HG02798 (cell line): Measurements from ENCODE around the gene EXOC3L4.
"Not testable (repeated sequence)": the region's sequence is repeated elsewhere in the genome, so short reads cannot be mapped to it uniquely, and the experiment has no call there.

Experiments
- ATAC-seq: cut with Tn5 transposase; IDR thresholded peaks from one replicate; pipeline ENCODE4 v1.9.1; 2021; ENCODE audit warnings: mild to moderate bottlenecking; ENCODE audit not compliant: unreplicated experiment, poor library complexity

EXOC3L4 gene

DNA sequence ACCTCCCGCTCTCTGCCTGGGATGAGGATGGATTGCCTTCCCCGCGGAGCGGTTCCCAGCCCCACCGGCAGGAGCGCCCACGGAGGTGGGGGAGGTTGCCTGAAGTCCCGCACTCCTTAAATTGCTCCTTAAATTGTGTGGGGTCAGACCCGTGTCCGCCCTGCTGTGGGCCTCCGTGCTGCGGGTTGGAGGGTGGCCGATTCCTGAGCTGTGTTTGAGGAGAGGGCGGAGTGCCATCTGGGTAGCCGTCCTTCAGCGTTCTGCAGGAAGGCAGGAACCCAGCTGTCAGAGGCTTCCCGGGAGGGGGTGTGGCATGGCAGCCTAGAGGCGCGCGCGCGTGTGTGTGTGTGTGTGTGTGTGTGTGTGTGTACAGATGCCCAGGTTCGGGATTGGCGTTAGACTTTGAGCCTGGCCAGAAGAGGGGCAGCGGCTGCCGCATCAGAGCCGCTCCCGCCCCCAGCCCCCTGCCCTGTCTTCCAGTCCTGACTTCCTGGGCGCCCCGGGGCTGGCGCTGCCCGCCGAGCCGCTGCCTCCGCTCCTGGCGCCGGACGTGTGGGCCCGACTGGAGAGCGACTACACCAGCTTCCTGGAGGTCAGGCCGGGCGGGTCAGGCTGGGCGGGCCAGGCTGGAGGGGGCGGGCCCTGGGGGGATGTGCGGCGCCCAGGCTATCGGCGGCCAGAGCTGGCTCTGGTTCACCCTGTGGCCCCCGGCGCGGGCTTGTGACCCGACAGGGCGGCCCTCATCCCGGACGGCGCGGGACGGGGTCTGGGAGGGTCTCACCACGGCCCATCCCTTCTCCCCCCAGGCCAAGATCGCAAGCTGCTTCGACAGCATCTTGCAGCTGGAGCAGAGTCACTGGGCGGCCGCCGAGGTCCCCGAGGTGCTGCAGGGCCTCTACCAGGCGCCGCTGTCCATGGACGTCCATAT lies 9.2 kb downstream of the EXOC3L4 start:
- ATAC-seq: no peak

DNA sequence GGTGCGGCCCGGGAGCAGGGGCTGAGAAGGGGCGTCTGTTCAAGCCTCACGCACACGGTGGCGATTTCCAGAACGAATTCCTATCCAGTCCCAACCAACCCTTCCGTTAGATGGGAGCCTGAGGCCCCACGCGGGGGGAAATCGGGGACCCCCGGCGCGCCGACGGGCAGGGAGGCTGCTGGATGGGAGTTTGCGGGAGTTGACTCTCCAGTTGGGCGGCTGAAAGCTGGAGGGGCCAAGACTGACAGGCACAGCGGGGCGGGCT lies 9.8 kb downstream of the EXOC3L4 start:
- ATAC-seq: no peak

DNA sequence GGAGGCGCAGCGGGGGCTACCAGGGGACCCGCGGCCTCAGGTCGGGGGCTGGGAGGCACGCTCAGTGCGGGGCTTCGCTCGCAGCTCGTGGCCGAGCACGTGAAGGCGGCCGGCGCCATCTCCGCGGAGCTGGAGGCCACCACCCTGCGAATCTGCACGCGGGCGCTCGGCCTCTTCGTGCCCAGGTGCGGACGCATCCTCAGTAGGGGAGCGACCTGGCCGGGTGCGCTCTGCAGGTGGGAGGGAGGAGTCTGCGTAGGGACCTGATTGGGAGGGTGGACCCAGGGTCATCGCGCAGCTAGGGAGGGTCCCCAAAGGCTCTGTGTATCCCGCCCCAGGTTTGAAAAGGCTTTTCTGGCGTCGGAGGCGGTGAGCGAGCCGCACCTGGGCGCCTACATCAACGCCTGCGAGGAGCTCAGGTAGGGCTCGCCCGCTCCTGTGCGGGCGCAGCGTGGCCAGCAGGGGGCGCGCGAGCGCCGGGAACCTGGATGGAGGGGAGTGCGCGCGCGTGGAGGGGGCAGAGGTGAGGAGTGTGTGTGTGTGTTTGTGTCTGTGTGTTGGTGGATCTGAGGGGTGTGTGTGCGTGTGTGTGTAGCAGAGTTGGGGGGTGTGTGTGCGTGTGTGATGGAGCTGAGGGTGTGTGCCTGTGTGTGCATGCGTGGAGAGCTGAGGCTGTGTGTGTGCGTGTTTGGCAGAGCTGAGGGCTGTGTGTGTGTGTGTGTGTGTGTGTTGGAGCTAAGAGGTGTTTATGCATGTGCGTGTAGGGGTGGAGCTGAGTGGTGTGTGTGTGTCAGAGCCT lies 10.3 kb downstream of the EXOC3L4 start:
- ATAC-seq: peak; percentile 48

DNA sequence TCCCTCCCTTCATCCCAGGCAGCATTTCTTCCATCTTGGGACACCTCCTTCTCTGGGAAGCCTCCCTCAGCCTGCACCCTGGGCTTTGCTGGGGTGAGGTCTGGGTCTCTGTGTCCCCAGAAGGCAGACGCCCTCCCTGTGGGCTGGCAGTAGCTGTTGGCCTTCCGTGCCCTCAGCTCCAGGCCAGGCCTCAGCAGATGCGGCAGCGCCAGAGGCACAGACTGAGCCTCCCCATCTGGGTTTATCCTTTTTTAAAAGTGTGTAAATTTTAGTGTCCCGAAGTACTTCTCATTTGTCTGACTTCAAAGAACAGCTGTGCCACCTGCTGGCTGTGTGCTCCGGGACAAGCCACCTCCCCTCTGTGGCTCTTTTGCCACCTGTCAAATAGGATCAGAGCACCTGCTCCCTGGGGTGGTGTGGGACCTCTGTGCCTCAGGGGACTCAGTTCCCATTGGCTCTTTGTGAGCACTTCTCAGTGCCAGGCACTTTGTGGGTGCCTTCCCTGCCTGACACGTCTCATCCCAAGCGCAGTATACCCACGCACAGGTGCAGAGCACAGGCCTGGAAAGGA lies 11.1 kb downstream of the EXOC3L4 start:
- ATAC-seq: no peak

DNA sequence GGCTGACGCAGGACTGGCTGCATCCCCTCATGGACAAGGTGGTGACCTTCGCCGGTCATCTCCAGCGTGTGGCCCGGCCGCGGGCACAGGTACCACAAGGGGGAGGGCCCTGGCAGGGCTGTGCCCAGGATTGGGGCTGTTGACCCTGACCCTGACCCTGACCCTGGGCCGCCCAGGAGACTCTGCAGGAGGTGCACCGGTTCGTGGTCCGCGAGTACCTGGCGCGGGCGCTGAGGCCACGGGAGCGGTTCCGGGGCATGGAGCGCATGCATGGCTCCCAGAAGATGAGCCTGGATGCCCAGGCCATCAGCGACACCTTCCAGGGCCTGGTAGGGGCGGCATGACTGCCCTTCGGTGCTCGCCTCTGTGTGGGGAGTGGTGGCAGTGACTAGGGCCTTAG lies 12.9 kb downstream of the EXOC3L4 start:
- ATAC-seq: no peak

DNA sequence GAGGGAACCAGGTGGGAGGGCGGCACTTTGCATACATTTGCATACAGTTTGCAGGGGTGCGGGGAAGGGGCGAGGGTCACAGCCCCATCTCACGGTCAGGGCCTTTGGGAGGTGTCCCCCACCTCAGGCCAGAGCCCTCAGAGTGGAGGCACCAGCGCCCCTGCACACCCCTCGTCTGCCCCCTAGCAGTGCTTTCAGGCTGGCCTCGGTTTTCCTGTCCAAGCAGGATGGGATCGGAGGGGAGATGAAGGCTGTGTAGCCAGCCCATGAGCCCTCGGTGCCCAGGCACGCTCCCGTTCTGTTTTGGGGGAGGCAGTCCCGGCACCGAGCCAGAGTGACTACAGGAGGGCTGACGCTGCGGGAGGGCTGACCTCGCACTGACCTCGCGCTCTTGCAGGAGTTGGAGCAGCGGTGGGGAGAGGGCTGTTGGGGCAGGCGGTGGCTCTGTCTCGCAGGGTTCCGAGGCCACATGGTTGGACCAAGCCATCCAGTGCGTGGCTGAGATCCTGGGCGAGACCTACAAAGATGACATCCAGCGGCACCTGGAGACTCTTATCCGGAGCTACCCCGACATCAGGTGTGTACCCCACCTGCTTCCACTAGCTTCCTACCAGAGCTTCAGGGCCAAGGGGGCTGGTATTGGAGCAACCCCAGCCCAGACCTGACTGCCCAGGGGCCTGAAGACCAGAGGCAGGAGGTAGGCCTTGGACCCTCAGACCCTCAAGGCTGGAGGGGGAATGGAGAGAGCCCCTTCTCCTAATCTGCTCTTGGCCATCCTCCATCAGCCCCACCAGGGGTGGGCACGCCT lies 13.6 kb downstream of the EXOC3L4 start:
- no peak for ATAC-seq

DNA sequence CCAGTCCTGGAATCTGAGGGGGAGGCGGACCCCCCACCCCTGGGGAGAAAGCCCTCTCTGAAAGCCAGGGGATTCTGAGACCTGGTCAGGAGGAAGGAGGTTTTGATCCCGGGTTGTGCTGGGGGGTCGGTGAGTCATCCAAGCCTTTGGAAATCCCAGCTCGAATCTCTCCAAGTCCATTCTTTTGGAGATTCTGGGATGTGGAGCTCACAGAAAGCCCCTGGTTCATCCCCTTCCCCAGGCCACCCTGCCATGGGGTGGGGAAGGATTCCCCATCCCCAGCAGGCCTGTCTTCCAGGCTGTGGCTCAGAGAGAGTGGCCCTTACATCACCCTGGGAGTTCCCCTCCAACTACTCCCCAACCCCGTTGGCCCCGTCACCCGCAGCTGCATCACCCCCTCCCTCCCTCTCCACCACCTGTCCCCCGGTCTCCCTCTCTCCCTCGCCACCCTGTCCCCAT lies 14.3 kb downstream of the EXOC3L4 start:
- ATAC-seq: peak; percentile 36

DNA sequence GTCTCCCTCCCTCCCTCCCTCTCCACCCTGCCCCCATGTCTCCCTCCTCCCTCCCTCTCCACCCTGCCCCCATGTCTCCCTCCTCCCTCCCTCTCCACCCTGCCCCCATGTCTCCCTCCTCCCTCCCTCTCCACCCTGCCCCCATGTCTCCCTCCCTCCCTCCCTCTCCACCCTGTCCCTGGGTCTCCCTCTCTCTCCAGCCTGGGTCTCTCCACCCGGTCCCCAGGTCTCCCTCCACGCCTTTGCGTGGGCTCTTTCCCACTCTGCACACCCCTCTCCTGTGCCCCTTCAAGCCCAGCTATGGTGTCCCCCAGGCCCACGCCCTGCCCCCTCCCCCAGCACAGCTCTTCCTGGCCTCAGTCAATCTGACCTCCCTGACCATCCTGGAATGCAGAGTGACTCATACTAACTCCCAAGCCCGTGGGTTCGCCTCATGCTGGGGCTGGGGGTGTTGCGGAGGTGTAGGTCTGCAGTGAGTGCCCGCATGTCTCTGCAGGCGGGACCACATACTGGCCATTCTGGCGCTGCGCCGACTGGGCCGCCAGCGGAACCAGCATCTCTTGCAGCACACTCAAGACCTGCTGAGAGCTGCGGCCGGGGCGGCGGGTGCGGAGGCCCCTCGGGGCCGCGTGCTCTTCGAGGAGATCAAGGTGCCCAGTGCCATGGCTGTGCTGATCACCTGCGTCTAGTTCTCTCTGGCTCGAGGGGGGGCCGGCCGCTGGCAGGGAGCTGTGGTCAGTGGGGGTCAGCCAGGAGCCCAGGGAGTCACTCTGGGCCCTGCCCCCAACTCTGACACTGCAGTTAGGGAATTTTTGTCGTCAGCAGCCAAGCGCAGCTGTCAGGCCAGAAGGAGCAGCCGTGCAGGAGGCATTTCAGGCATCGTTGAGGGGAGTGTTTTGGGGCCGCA lies 15.3 kb downstream of the EXOC3L4 start:
- no peak for ATAC-seq

DNA sequence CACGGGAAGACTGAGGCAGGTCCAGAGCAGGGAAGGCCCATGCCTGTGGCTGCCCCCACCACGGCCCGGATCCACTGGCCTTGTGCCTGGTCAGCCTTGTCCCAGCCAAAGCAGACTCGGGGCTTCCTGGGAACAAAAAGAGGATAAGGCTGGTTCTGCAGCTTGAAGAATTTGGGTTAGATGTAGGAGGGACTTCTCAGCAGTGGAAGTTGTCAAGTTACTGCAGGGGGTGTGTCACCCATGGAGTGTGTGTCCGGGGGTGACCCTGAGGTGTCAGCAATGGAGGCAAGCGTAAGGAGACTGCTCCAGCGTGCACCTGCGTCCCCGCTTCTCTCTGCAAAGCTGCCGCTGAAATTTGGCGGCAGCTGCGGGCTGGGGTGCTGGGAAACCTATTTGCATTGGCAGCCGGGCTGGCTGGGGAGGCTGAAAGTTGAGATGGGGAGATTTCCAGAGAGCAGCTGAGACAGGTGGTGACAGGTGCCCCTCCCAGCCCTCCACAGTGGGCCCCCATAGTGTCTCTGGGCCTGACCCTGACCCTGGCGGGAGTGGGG lies 16.2 kb downstream of the EXOC3L4 start:
- ATAC-seq: no peak

DNA sequence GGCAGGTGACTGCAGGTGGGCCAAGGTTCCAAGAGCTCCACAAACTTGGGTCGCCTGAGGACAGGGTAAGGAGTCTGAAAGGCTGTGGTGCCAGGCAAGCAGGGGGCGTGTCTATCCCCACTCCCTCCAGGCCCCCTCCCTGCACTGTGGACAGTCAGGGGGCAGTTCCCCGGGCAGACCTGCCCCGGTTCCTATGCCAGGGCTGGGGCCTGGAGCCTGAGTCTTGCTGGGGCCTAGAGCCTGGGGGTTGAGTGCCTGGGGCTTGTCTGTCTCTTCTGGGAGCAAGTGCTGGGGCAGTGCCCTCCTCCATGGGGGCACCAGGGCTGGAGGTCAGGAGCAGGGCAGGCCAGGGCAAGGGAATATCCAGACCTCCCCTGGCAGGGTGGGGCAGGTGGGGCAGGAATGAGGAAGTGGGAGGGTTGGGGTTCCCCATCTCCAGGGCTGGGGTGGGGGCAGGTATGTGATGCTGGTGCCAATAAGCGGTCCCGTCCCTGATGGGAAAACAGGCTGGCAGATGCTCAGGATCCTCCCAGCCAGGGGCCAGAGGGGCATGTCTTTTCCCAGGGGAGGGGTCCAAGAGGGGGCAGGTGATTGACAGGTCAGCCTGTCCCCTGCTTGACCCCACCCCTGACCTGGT lies 16.8 kb downstream of the EXOC3L4 start:
- ATAC-seq: no peak

DNA sequence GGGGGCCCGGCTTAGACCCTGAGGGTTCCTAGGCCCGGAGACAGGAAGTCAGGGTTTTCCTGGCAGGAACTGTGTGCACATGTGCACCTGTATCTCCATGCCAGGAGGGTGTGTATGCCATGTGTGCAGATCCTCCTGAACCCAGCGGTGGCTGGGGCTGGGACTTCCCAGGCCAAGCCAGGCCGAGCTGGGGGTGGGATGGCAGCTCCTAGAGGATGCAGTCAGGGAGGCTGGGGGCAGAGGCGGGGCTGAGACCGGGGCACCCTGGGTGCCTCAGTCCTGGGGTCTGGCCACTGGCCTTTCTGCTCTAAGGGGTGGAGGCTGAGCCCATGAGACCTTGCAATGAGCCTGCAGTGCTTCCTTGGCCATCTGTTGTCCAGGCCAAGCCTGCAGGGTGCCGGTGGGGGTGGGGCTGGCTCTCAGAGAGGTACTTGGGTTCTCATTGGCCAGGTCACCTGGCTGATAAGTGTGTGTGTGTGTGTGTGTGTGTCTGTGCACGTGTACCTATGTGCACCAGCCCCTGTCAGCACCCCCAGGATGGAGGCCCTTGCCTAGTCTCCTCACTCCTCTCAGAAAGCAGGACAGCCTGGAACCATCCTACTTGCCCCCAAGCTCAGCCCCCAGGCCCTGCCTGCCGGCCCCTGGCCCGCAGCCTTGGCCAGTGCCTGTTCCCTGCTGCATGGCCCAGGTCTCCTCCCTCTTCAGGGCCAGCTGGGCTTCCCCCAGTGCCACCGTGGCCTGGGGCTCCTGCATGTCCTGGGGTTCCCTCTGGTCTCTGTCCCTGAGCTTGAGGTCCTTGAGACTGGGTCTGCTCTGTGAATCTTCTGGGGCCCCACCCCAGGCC lies 18.1 kb downstream of the EXOC3L4 start:
- ATAC-seq: no peak

DNA sequence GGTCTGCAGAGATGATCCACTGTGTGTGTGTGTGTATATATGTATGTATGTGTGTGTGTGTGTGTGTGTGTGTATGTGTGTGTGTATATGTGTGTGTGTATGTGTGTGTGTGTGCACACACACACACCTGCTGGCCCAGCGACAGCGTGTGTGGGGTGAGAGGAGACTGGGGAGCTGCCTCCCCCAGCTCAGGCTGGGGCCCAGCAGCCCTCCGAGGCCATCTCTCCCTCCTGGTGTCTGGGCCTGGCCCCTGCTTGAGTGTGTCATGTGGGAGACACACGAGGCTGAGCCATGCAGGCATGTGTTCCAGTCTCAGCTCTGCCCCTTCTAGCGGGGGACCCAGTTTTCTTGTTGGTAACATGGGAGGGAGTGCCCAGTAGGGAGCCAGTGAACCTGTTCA lies 18.8 kb downstream of the EXOC3L4 start:
- no peak for ATAC-seq

DNA sequence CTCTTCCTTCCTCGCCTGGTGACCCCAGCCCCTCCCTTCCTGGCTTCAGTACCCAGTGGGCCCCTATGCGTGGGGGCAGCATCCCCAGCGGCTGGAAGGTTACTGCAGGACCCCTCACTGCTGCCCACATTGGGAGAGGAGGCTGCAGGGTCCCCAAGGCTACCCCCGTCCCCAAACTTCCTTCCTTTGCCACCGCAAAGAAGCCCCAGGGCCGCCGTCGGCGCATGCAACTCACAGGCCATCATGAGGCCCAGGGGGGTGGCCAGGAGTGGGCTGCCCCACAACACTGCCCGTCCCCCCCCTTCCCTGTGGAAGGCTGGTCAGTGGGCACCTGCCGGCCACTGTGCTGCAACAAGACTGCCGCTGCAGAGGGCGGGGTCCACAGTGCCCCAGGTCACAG lies 19.2 kb downstream of the EXOC3L4 start:
- no peak for ATAC-seq

DNA sequence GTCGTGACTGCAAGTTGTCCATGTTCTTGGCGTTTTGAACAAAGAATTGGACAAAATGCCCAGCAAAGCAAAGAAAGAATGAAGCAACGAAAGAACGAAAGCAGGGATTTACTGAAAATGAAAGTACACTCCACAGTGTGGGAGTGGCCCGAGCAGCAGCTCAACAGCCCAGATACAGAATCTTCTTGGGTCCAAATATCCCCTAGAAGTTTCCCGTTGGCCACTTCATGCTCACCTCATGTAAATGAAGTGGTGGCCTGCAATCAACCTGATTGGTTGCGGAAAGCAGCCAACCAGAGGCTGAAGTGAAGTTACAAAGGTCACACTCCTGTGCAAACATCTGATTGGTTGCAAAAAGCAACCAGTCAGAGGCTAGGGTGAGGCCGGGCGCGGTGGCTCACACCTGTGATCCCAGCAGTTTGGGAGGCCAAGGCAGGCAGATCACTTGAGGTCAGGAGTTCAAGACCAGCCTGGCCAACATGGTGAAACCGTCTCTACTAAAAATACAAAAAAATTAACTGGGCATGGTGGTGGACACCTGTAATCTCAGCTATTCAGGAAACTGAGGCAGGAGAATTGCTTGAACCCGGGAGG lies 20.7 kb downstream of the EXOC3L4 start:
- ATAC-seq: not testable (repeated sequence)

DNA sequence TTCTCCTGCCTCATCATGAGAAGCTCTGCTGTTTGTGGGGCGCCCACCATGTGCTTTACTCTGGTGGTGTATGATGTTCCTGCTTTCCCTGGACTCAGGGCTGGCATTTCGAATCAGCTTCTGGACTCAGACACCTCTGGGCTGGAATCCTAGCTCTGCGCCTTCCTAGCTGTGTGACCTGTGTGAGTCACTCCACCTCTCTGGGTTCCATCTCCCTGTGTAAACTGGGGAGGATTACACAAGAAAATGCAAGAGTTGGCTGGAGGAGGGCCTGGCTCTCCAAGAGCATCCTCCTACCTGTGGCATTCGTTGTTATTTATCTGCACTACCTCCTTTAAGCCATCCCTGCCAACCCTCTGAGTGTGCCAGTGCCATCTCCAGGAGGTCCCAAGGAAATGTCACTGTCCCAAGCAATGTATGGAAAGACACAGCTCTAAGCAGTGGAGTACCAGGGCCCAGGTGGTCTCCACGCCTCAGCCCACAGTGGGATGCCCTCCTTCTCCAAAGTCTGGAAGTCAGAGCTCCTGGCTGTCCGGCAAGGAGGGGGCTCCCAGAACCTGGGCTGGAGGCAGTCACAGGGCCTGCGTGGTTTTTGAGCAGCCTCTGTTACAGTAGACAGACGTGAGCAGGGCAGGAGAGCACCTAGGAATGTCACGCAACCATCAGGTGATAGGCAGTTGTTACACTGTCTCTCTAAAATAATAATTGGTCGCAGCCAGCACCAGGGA lies 21.5 kb downstream of the EXOC3L4 start:
- ATAC-seq: no peak

DNA sequence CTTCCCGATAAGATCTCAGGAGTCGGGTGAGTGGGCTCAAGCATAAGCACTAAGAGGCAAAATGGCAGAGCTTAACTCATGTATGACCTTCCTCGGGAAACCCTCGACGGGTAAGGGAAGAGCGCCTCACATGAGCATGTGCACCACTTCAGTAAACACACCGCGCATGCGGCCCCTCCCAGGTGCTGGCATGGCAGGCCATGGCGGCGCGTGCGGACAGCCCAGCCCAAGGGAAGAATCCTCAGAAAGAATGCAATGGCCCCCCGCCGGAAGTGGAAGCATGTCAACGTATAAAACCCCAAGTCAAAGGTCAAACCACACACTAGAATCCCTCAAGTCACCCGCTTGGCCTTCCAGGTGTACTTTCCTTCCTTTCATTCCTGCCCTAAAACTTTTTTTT lies 22.1 kb downstream of the EXOC3L4 start:
- ATAC-seq: no peak

DNA sequence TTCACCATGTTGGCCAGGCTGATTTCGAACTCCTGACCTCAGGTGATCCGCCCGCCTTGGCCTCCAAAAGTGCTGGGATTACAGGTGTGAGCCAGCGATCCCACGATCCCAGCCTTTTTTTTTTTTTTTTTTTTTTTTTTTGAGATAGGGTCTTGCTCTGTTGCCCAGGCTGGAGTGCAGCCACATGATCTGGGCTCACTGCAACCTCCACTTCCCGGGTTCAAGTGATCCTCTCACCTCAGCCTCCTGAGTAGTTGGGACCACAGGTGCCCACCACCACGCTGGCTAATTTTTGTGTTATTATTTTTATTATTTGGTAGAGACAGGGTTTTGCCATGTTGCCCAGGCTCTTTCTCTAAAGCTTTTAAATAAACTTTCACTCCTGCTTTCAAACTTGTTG lies 23.0 kb downstream of the EXOC3L4 start:
- not testable (repeated sequence) for ATAC-seq
